Measurements from ENCODE around the gene MAP3K21. TPM values are rescaled to one million over a fixed set of nuclear protein-coding genes. Genes with fewer than 3 reads are reported as not detected.
A peak's percentile ranks its signal among the peaks of the same experiment; 100 is the strongest.

The MAP3K21 gene
- total RNA-seq, 1 donor from 2014 or later = 0.67 TPM

DNA sequence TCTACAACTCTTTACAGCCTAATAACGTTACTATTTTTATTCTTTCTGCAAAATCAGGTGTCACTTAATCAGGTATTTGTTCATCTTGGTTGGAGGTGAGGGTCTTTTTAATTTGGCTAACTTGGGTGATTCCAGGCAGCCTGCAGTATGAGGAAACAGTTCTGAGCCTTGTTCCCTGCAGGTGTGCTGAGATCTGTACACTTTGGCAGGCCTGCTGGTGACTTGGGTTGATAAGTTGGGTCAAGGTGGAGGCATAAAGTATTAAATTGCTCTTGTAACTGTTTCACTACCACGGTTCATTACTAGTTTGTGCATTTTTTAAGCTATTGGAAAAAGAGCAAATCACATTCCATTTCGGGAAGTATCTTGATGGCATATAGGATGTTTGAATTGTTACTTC is 10.0 kb downstream of the MAP3K21 start:
- TF ChIP-seq CTCF (IDR thresholded peaks at IDR 0.05; ENCODE audit: unreplicated experiment) = no peak
- Mint-ChIP-seq H3K9me3 (ENCODE audit: unreplicated experiment) (no peaks in the 10 kb centered on the region), H3K4me3 (ENCODE audit: unreplicated experiment) (no peak overlapping the region), H3K36me3 (ENCODE audit: low read depth, unreplicated experiment) (no peaks in the 10 kb centered on the region), H3K27me3 (ENCODE audit: unreplicated experiment) (no peaks in the 10 kb centered on the region), H3K27ac (ENCODE audit: unreplicated experiment) (peak overlapping the region; percentile 11), H3K4me1 (ENCODE audit: unreplicated experiment) (peaks cover 10% of the 10 kb centered on the region)
- DNase-seq (ENCODE audit: low spot score) = no peak

GRCh38 chr1:233338102-233338501 is 10.6 kb downstream of the MAP3K21 start:
- Mint-ChIP-seq H3K9me3 (ENCODE audit: unreplicated experiment) (no peaks in the 10 kb centered on the region), H3K4me1 (ENCODE audit: unreplicated experiment) (peaks cover 10% of the 10 kb centered on the region), H3K27me3 (ENCODE audit: unreplicated experiment) (no peaks in the 10 kb centered on the region), H3K27ac (ENCODE audit: unreplicated experiment) (no peak overlapping the region), H3K36me3 (ENCODE audit: low read depth, unreplicated experiment) (no peaks in the 10 kb centered on the region), H3K4me3 (ENCODE audit: unreplicated experiment) (no peak overlapping the region)
- TF ChIP-seq CTCF (IDR thresholded peaks at IDR 0.05; ENCODE audit: unreplicated experiment) = no peak
- DNase-seq (ENCODE audit: low spot score) = no peak

DNA sequence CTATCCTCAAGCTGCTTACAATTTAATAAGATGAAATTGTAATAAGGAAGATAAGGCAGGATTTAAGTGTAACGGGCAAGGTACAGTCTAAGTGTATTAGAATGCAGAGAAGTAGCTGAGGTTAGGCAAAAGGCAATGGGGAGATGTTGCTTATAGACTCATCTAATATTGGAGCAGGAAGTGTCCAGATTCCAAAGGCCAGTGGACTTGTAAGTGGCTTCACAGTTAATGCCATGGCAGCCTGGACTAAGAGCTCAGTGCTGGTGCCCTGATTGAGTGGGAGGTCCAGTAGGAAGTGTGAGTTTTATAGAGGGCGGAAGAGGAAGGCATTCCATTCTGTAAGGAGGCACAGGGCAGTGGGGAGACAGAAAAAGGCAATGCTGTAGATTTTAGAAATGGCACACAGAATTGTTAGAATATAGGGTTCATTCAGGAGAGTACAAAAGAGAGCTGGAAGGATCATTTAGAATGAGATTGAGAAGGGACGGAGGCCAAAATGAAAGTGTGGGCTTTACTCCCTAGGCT is 12.6 kb downstream of the MAP3K21 start:
- no peak for DNase-seq (ENCODE audit: low spot score)
- no peak for TF ChIP-seq CTCF (IDR thresholded peaks at IDR 0.05; ENCODE audit: unreplicated experiment)
- H3K4me1 Mint-ChIP-seq (ENCODE audit: unreplicated experiment) = peaks cover 10% of the 10 kb centered on the region
- no peaks in the 10 kb centered on the region for H3K27me3 Mint-ChIP-seq (ENCODE audit: unreplicated experiment)
- H3K9me3 Mint-ChIP-seq (ENCODE audit: unreplicated experiment) = no peaks in the 10 kb centered on the region
- H3K4me3 Mint-ChIP-seq (ENCODE audit: unreplicated experiment) = no peak overlapping the region
- H3K36me3 Mint-ChIP-seq (ENCODE audit: low read depth, unreplicated experiment) = no peaks in the 10 kb centered on the region
- H3K27ac Mint-ChIP-seq (ENCODE audit: unreplicated experiment) = no peak overlapping the region

GRCh38 chr1:233340966-233341516 is 13.5 kb downstream of the MAP3K21 start:
- no peak overlapping the region for H3K4me3 Mint-ChIP-seq (ENCODE audit: unreplicated experiment)
- no peaks in the 10 kb centered on the region for H3K9me3 Mint-ChIP-seq (ENCODE audit: unreplicated experiment)
- peaks cover 10% of the 10 kb centered on the region for H3K4me1 Mint-ChIP-seq (ENCODE audit: unreplicated experiment)
- H3K36me3 Mint-ChIP-seq (ENCODE audit: low read depth, unreplicated experiment) = no peaks in the 10 kb centered on the region
- TF ChIP-seq CTCF (IDR thresholded peaks at IDR 0.05; ENCODE audit: unreplicated experiment) = no peak
- no peak for DNase-seq (ENCODE audit: low spot score)
- H3K27ac Mint-ChIP-seq (ENCODE audit: unreplicated experiment) = peak overlapping the region; percentile 22
- H3K27me3 Mint-ChIP-seq (ENCODE audit: unreplicated experiment) = no peaks in the 10 kb centered on the region

DNA sequence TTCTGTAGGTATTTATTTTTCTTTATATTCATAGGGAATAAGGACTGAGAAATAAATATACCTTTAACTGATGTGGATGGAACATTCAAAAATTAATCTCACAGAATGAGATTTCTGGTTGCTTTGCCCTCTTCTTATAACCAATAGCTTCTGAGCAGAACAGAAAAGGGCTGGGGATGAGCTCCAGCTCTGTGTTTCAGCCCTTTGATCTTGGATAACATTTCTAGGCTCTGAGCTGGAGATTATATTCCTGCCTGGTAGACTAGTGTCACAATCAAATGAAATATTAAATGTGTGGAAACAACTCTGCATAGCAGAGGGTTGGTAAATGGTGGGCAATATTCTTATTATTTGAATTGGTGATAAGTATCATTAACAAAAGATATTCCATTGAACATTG is 14.6 kb downstream of the MAP3K21 start:
- no peak for TF ChIP-seq CTCF (IDR thresholded peaks at IDR 0.05; ENCODE audit: unreplicated experiment)
- peaks cover 10% of the 10 kb centered on the region for H3K4me1 Mint-ChIP-seq (ENCODE audit: unreplicated experiment)

More for the DNA sequence above, 14.6 kb downstream of the MAP3K21 start:
- no peaks in the 10 kb centered on the region for H3K9me3 Mint-ChIP-seq (ENCODE audit: unreplicated experiment)
- H3K27ac Mint-ChIP-seq (ENCODE audit: unreplicated experiment) = no peak overlapping the region
- H3K4me3 Mint-ChIP-seq (ENCODE audit: unreplicated experiment) = no peak overlapping the region
- no peaks in the 10 kb centered on the region for H3K27me3 Mint-ChIP-seq (ENCODE audit: unreplicated experiment)
- no peaks in the 10 kb centered on the region for H3K36me3 Mint-ChIP-seq (ENCODE audit: low read depth, unreplicated experiment)
- no peak for DNase-seq (ENCODE audit: low spot score)
